ENCODE results near the gene TTC3. TPM values are rescaled to one million over a fixed set of nuclear protein-coding genes. Genes with fewer than 3 reads are reported as not detected.

The TTC3 gene
- total RNA-seq, 3 donors from 2014 or later (not counting 1 experiment from before 2014, with no cell fraction given): 83.1 to 97.4 (median 88.3) TPM

- Mint-ChIP-seq H3K4me1 (peaks cover 64 to 76% of the 10 kb centered on the region in 2 donors), H3K4me3 (no peak overlapping the region), H3K27ac (peak overlapping the region; percentile 17 to 53), H3K27me3 (ENCODE audit: low read depth in 2 of 2) (no peaks in the 10 kb centered on the region), H3K36me3 (no peaks in the 10 kb centered on the region), H3K9me3 (no peaks in the 10 kb centered on the region)
- H3K9me3 ChIP-seq (ENCODE audit: control insufficient read depth, insufficient read depth, low read length): no peaks in the 10 kb centered on the region
- DNase-seq (no peak), ATAC-seq (no peak)
- no peak for TF ChIP-seq CTCF (IDR thresholded peaks at IDR 0.05)
- H3K27me3 ChIP-seq (ENCODE audit: control insufficient read depth, insufficient read depth, low read length): no peaks in the 10 kb centered on the region
- peaks cover 12% of the 10 kb centered on the region for H3K4me1 ChIP-seq (ENCODE audit: control insufficient read depth, insufficient read depth, low read length)
- intact Hi-C loops (cut with micrococcal nuclease): no loop called here
- no peaks in the 10 kb centered on the region for H3K36me3 ChIP-seq (ENCODE audit: control insufficient read depth, insufficient read depth, low read length)
- WGBS (ENCODE audit: insufficient coverage): no CpG with 5 or more reads among the region's 3 CpGs
- H3K27ac ChIP-seq (ENCODE audit: low read length): no peak overlapping the region
- H3K4me3 ChIP-seq (ENCODE audit: low read length): no peak overlapping the region
Measured at GRCh38 chr21:37249112-37249904, 176.3 kb downstream of the TTC3 start.

- no peak for TF ChIP-seq CTCF (IDR thresholded peaks at IDR 0.05)
- H3K4me3 ChIP-seq (ENCODE audit: low read length): no peak overlapping the region
- no peak for ATAC-seq
- H3K27ac ChIP-seq (ENCODE audit: low read length): no peak overlapping the region
- Mint-ChIP-seq H3K9me3 (no peaks in the 10 kb centered on the region), H3K27me3 (ENCODE audit: low read depth in 2 of 2) (no peaks in the 10 kb centered on the region), H3K27ac (no peak overlapping the region), H3K4me3 (no peak overlapping the region), H3K36me3 (no peaks in the 10 kb centered on the region), H3K4me1 (peaks cover 45 to 61% of the 10 kb centered on the region in 2 donors)
- H3K4me1 ChIP-seq (ENCODE audit: control insufficient read depth, insufficient read depth, low read length): no peaks in the 10 kb centered on the region
- 100% methylated on average over 1 of the region's 2 CpGs for WGBS (ENCODE audit: insufficient coverage)
- no peaks in the 10 kb centered on the region for H3K27me3 ChIP-seq (ENCODE audit: control insufficient read depth, insufficient read depth, low read length)
- intact Hi-C loops (cut with micrococcal nuclease): no loop called here
- no peaks in the 10 kb centered on the region for H3K9me3 ChIP-seq (ENCODE audit: control insufficient read depth, insufficient read depth, low read length)
- no peaks in the 10 kb centered on the region for H3K36me3 ChIP-seq (ENCODE audit: control insufficient read depth, insufficient read depth, low read length)
- DNase-seq: no peak
Measured at GRCh38 chr21:37251294-37251634, 178.2 kb downstream of the TTC3 start.

Other genes starting within 250 kb of the TTC3 start
- 10 to 100 TPM; 28.4 to 36.0 (median 33.0) TPM for gene HLCS, start 106.6 kb upstream of the TTC3 start, total RNA-seq
- not detected for gene RIPPLY3, start 66.6 kb upstream of the TTC3 start, total RNA-seq
- 10 to 100 TPM in 1 of 3 donors, 1 to 10 TPM in 2; 6.5 to 10.4 (median 8.5) TPM for gene PIGP, start 183 bp upstream of the TTC3 start, total RNA-seq
- gene VPS26C, start 194.1 kb downstream of the TTC3 start, total RNA-seq: 10 to 100 TPM; 71.1 to 84.7 (median 72.2) TPM

All from natural killer cell (primary cell).